GM23338 (cell line): Measurements from ENCODE around the gene SEPTIN11.

Experiments
- CREB1 ChIP-seq: fragments of 250-450 bp; sonication (Bioruptor Pico); IDR thresholded peaks from 2 replicates; pipeline ENCODE4 v1.5.0; 2020; ENCODE audit warnings: low read depth, mild to moderate bottlenecking, moderate library complexity
- EZH2 ChIP-seq: fragments of 200-600 bp; sonication (generic); IDR thresholded peaks from one replicate; pipeline ENCODE4 v1.8.0; 2017; ENCODE audit warnings: antibody characterized with exemption, mild to moderate bottlenecking, low read depth; ENCODE audit not compliant: unreplicated experiment
- EZH2phosphoT487 ChIP-seq: fragments of 200-600 bp; sonication (generic); IDR thresholded peaks from one replicate; pipeline ENCODE4 v1.8.1; 2018; ENCODE audit warnings: antibody characterized with exemption; ENCODE audit not compliant: unreplicated experiment
- JUNB ChIP-seq: IDR thresholded peaks from one replicate; pipeline ENCODE4 v1.6.1; 2016; ENCODE audit warnings: antibody characterized with exemption; ENCODE audit not compliant: unreplicated experiment
- POLR2AphosphoS5 ChIP-seq: IDR thresholded peaks from 2 replicates; pipeline ENCODE4 v1.6.1; 2016; ENCODE audit warnings: antibody characterized with exemption, low read depth
- ZNF331 ChIP-seq: fragments of 250-450 bp; sonication (Bioruptor Pico); IDR thresholded peaks from 2 replicates; pipeline ENCODE4 v1.5.0; 2020; ENCODE audit warnings: low read depth, mild to moderate bottlenecking, moderate library complexity
- TF ChIP-seq, protein P1 (sequence below), 2 experiments: fragments of 200-600 bp in 1 of 2; sonication (generic) in 1 of 2; conservative IDR thresholded peaks; 2 replicates each; pipeline versions ENCODE4 v1.5.1 to v1.6.1; 2016 to 2017; ENCODE audit warnings: antibody characterized with exemption in 2 of 2, low read depth in 2 of 2, mild to moderate bottlenecking in 2 of 2, moderate library complexity in 1 of 2
- TF ChIP-seq, protein P2 (sequence below): IDR thresholded peaks from one replicate; pipeline ENCODE4 v1.6.1; 2018; ENCODE audit warnings: antibody characterized with exemption; ENCODE audit not compliant: unreplicated experiment
- TF ChIP-seq, protein P3 (sequence below): fragments of 250-450 bp; sonication (Bioruptor Pico); IDR thresholded peaks from 2 replicates; pipeline ENCODE4 v1.5.0; 2020; ENCODE audit warnings: mild to moderate bottlenecking, moderate library complexity
- TF ChIP-seq, protein P4 (sequence below): IDR thresholded peaks from 2 replicates; pipeline ENCODE4 v1.6.1; 2016; ENCODE audit warnings: antibody characterized with exemption

DNA sequence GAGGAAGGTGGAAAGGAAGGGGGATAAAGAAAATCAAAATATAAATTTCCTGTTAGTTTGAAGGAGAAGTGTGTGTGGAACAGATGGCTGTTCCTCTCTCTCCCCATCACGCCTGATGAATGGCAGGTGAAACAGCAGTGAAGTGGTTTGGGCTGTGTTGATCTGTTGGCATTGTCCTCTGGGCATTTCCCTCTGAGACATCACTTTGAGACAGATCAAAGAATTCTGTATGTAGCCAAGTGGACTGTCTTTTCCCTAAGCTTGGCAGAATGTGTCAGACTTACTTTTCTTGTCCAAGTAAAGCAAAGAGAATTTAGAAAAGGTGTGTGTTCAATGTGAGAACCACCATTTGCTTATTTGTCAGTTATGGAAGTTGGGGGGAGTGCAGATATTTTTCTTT is 47.5 kb downstream of the SEPTIN11 start:
- TF ChIP-seq, protein P1, sequence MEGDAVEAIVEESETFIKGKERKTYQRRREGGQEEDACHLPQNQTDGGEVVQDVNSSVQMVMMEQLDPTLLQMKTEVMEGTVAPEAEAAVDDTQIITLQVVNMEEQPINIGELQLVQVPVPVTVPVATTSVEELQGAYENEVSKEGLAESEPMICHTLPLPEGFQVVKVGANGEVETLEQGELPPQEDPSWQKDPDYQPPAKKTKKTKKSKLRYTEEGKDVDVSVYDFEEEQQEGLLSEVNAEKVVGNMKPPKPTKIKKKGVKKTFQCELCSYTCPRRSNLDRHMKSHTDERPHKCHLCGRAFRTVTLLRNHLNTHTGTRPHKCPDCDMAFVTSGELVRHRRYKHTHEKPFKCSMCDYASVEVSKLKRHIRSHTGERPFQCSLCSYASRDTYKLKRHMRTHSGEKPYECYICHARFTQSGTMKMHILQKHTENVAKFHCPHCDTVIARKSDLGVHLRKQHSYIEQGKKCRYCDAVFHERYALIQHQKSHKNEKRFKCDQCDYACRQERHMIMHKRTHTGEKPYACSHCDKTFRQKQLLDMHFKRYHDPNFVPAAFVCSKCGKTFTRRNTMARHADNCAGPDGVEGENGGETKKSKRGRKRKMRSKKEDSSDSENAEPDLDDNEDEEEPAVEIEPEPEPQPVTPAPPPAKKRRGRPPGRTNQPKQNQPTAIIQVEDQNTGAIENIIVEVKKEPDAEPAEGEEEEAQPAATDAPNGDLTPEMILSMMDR (conservative IDR thresholded peaks at IDR 0.05; ENCODE audit: low read depth in 2 of 2) = no peak
- TF ChIP-seq, protein P2, sequence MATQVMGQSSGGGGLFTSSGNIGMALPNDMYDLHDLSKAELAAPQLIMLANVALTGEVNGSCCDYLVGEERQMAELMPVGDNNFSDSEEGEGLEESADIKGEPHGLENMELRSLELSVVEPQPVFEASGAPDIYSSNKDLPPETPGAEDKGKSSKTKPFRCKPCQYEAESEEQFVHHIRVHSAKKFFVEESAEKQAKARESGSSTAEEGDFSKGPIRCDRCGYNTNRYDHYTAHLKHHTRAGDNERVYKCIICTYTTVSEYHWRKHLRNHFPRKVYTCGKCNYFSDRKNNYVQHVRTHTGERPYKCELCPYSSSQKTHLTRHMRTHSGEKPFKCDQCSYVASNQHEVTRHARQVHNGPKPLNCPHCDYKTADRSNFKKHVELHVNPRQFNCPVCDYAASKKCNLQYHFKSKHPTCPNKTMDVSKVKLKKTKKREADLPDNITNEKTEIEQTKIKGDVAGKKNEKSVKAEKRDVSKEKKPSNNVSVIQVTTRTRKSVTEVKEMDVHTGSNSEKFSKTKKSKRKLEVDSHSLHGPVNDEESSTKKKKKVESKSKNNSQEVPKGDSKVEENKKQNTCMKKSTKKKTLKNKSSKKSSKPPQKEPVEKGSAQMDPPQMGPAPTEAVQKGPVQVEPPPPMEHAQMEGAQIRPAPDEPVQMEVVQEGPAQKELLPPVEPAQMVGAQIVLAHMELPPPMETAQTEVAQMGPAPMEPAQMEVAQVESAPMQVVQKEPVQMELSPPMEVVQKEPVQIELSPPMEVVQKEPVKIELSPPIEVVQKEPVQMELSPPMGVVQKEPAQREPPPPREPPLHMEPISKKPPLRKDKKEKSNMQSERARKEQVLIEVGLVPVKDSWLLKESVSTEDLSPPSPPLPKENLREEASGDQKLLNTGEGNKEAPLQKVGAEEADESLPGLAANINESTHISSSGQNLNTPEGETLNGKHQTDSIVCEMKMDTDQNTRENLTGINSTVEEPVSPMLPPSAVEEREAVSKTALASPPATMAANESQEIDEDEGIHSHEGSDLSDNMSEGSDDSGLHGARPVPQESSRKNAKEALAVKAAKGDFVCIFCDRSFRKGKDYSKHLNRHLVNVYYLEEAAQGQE = no peak
- TF ChIP-seq CREB1 (CRISPR knock-in tag) = no peak
- no peak for TF ChIP-seq EZH2
- TF ChIP-seq, protein P3, sequence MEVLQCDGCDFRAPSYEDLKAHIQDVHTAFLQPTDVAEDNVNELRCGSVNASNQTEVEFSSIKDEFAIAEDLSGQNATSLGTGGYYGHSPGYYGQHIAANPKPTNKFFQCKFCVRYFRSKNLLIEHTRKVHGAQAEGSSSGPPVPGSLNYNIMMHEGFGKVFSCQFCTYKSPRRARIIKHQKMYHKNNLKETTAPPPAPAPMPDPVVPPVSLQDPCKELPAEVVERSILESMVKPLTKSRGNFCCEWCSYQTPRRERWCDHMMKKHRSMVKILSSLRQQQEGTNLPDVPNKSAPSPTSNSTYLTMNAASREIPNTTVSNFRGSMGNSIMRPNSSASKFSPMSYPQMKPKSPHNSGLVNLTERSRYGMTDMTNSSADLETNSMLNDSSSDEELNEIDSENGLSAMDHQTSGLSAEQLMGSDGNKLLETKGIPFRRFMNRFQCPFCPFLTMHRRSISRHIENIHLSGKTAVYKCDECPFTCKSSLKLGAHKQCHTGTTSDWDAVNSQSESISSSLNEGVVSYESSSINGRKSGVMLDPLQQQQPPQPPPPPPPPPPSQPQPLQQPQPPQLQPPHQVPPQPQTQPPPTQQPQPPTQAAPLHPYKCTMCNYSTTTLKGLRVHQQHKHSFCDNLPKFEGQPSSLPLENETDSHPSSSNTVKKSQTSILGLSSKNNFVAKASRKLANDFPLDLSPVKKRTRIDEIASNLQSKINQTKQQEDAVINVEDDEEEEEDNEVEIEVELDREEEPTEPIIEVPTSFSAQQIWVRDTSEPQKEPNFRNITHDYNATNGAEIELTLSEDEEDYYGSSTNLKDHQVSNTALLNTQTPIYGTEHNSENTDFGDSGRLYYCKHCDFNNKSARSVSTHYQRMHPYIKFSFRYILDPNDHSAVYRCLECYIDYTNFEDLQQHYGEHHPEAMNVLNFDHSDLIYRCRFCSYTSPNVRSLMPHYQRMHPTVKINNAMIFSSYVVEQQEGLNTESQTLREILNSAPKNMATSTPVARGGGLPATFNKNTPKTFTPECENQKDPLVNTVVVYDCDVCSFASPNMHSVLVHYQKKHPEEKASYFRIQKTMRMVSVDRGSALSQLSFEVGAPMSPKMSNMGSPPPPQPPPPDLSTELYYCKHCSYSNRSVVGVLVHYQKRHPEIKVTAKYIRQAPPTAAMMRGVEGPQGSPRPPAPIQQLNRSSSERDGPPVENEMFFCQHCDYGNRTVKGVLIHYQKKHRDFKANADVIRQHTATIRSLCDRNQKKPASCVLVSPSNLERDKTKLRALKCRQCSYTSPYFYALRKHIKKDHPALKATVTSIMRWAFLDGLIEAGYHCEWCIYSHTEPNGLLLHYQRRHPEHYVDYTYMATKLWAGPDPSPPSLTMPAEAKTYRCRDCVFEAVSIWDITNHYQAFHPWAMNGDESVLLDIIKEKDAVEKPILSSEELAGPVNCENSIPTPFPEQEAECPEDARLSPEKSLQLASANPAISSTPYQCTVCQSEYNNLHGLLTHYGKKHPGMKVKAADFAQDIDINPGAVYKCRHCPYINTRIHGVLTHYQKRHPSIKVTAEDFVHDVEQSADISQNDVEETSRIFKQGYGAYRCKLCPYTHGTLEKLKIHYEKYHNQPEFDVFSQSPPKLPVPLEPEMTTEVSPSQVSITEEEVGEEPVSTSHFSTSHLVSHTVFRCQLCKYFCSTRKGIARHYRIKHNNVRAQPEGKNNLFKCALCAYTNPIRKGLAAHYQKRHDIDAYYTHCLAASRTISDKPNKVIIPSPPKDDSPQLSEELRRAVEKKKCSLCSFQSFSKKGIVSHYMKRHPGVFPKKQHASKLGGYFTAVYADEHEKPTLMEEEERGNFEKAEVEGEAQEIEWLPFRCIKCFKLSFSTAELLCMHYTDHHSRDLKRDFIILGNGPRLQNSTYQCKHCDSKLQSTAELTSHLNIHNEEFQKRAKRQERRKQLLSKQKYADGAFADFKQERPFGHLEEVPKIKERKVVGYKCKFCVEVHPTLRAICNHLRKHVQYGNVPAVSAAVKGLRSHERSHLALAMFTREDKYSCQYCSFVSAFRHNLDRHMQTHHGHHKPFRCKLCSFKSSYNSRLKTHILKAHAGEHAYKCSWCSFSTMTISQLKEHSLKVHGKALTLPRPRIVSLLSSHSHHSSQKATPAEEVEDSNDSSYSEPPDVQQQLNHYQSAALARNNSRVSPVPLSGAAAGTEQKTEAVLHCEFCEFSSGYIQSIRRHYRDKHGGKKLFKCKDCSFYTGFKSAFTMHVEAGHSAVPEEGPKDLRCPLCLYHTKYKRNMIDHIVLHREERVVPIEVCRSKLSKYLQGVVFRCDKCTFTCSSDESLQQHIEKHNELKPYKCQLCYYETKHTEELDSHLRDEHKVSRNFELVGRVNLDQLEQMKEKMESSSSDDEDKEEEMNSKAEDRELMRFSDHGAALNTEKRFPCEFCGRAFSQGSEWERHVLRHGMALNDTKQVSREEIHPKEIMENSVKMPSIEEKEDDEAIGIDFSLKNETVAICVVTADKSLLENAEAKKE (CRISPR knock-in tag) = no peak
- no peak for TF ChIP-seq POLR2AphosphoS5
- TF ChIP-seq EZH2phosphoT487 = no peak
- TF ChIP-seq, protein P4, sequence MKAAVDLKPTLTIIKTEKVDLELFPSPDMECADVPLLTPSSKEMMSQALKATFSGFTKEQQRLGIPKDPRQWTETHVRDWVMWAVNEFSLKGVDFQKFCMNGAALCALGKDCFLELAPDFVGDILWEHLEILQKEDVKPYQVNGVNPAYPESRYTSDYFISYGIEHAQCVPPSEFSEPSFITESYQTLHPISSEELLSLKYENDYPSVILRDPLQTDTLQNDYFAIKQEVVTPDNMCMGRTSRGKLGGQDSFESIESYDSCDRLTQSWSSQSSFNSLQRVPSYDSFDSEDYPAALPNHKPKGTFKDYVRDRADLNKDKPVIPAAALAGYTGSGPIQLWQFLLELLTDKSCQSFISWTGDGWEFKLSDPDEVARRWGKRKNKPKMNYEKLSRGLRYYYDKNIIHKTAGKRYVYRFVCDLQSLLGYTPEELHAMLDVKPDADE = no peak
- TF ChIP-seq JUNB = no peak
- TF ChIP-seq ZNF331 (CRISPR knock-in tag) = no peak
